HG03064 (cell line): ENCODE measurements around the gene ATP5F1D.

ENCODE experiments used
- ATAC-seq: cut with Tn5 transposase; IDR thresholded peaks from one replicate; pipeline ENCODE4 v1.9.1; 2021; ENCODE audit warnings: low read depth; ENCODE audit not compliant: unreplicated experiment

ATP5F1D gene

GRCh38 chr19:1278713-1279660 is 37.4 kb downstream of the ATP5F1D start:
- no peak for ATAC-seq

DNA sequence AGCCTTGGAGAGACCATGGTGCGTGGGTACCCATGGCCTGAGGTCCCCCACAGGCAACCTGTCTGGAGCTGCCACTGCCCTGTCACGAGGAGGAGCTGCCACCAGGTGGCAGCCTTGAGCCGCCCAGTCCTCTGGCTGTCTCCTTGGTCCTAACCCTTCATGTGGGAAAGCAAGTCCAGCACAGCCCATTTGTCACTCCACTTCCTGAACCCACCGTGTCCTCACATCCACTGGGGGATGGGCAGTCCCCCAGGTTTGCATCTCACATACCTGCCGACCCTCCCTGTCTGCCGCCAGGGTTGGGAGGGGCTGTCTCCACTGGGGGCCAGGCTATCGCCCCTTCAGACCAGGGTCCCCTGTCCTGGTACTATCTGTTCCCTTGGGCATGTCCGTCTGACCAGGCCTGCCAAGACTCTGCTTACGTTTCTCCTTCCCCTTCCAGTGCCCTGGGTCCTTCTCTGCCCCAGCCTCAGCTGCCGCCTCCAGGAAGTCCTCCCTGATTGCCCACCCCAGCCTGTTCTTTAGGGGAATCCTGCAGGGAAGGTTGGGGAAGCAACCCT is 38.3 kb downstream of the ATP5F1D start:
- no peak for ATAC-seq

- ATAC-seq, result no peak
Measured at GRCh38 chr19:1280636-1281568, 39.4 kb downstream of the ATP5F1D start.

DNA sequence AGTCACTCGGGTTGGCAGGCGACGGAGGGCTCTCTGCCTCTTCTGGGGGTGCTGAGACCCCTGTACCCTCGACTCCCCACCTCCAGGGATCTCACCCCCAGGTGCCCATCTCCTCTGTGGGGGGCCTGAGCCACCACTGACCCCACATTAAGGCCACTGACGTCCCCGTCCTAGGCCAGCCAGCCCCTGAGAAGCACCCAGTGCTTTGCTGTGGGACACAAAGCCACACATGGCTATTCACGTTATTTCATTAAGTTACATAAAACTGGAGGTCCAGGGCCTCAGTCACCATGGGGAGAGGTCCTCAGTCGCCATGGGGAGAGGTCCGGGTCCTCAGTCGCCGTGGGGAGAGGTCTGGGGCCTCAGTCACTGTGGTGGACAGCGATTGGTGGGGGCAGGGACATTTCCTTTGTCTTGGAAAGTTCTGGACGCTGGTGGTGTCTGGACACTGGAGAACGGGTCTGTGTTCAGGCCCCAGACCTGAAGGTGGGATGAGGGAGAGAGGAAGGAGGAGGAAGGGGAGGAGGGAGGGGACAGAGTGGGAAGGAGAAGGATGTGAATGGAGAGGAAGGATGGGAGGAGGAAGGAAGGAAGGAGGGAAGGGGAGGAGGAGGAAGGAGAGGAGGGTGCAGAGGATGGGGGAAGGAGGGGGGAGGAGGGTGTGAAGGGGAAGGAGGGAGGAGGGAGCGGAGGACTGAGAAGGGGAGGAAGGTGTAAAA is 40.2 kb downstream of the ATP5F1D start:
- no peak for ATAC-seq

GRCh38 chr19:1282588-1283206 is 41.1 kb downstream of the ATP5F1D start:
- ATAC-seq, result no peak

DNA sequence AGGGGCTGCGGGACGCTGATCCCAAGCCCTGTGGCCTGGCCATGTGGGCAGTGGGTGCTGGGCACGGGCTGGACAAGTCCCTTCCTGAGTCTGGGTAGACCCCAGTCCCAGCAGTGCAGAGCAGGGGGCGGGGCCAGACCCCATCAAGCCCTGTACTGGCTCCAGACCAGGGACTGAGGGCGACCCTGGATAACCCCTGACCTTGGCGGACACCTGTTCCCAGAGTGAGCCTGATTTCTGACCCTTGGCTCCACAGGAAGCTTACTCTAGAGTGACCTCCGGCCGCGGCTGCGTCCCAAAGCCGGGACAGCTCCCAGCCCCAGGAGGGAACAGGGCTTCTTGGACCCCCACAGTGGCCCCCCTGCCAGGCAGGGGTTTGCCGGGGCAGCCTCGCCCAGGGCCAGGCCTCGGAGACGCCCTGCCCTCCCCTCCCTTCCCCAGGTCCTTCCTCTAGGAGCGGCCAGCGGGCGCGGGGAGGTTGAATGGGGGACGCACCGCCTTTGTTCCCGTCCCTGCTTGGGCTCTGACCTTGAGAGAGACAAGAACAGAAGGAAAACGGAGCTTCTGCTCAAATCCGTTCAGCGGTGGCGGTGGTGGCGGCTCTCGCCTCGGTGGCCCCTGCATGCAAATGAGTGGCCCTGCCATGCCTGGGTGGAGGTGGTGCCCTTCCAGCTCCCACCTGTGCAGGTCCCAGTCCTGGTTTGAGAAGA is 41.8 kb downstream of the ATP5F1D start:
- no peak for ATAC-seq

DNA sequence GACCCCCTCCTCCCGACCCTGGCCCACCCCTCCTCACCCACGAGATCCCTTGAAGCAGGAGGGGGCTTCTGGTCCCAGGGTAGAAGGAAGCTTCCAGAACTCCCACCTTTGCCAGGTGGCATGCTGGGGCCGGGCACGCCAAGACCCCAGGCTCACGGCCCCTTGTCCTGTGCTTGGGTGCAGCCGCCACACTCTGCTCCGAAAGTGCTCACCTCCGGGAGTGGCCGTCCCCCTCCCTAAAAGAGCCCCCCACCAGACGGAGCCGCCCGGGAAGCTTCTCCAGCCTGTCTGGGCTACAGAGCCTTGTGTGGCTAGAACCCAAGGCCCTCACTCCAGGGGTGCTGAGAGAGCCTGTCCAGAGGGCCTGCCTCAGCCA is 42.4 kb downstream of the ATP5F1D start:
- ATAC-seq, result no peak

DNA sequence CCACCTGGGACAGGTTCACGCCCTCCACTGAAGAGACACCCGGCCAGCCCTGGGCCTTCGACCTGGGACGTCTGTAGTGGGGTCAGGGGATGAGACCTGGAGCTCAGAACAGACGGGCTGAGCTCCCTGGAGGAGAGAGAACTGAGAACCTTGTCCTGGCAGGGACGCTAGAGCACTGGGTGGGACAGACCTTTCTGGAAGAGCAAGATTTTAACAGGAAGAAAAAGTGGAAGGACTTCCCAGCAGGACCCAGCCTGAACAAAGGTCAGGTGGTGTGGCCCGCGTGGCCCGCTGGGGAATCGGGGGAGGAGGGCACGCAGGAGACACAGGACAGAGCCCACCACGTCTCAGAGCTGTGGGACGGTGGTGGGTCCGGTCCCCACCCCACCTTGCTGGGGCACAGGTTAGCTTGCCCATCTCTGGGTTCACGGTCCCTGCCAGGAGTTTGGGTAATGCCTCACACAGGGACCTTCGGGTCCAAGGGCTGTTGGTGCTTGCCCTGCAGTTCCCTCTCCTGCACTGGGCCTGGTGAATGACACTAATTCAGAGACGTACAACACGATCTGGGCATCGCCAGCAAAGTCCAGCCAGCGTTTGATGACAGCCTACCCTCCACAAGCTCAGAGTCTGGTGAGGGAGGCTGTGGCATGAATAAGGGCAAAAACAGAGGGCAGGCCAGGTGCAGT is 42.9 kb downstream of the ATP5F1D start:
- ATAC-seq, result no peak

DNA sequence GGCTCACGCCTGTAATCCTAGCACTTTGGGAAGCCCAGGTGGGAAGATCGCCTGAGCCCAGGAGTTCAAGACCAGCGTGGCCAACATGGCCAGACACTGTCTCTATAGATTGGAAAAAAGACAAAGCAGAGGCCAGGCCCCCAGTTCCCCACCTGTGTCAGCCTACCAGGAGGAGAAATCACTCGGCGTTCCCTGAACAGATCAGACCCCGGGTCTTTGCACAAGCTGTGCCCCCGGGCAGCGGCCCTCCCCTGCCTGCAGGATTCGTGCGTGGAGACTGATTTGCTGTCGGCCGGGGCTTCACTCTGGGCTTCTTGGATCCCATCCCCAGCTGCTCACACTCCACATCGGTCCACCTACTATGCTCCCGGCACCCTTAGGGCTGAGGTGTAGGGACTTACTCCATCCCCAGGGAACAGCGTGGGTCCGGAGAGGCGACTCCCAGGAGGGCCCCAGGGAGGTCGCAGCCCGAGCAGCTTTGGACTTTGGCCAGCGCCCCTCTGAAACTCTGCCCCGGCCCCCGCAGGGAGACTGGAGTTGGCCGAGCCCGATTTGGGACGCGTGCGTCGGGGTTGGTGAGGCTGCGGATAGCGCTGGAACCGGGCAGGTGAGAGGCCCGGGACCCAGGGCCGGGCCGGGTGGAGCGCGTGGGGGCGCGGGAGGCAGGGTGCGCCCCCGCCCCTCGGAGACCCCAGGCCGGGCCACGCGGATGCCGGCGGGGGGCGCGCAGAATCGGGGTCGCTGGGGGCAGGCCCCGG is 43.6 kb downstream of the ATP5F1D start:
- no peak for ATAC-seq

DNA sequence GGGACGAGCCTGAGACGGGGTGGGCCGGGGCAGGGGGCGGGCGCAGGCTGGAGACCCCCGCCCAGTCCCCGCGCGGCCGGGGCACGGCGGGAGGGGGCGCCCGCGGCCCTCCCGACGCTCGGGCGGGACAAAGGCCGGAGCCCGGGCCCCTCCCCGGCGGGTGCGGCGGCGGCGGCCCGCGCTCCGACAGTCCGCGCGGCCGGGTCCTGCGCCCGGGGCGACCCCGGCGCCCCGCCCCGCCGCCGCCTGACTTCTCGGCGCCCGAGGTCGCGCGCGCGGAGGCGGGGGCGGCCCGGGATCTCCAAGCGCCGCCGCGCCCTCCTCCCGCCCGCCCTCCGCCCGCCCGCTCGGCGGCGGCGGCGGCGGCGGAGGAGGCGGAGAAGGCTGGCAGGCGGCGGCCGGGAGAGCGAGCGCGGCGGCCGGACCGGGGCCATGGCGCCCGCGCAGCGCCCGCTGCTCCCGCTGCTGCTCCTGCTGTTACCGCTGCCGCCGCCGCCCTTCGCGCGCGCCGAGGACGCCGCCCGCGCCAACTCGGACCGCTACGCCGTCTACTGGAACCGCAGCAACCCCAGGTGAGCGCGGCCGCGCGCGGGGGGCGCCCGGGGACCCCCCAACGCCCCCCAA is 44.3 kb downstream of the ATP5F1D start, which contains the start of gene EFNA2:
EFNA2 (plus strand) TSS at position 137 of the 624 bp plus-strand sequence; CDS start at position 433, 296 bp downstream.
- no peak for ATAC-seq

- ATAC-seq, result no peak
Measured at GRCh38 chr19:1286487-1287353, 45.2 kb downstream of the ATP5F1D start.

DNA sequence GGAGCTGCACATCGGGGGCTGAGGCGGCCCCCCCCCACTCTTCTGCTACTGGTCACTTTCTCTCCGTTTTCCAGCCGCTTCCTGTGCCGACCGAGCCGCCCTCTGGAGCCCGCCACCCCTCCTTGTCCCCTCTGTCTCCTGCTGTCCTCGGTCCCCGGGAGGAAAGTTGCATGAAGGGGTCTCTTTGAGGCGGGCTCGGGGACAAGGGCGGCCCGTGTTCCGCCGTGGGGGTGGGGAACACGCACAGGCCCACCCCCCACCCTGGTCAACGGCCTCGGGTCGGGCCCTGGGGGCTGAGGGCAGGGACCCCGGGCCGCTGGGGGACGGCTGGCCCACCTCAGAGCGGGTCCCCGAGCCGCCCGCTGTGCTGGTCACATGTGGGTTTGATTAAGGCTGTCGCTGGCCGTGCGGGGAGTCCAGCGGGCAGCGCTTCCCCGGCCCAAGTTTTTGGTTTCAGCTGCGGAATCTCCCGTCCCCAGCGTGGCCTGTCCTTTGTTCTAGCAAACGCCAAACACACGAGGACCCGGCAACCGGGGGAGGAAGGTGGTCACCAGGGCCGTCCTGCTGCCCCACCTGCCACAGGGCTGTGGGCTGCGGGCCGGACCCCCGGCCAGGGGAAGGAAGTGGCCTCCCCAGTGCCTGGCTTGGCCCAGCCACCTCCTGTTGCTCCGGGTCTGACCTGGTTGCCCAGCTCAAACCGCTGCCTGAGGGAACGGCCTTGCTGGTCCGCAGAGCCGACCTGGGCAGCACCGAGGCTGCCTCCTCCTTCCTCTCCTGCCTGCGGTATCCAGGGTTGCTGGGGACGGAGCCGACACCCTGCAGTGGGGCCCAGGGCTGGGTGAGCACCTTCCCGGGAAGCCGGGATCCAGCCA is 46.0 kb downstream of the ATP5F1D start:
- ATAC-seq, result no peak

DNA sequence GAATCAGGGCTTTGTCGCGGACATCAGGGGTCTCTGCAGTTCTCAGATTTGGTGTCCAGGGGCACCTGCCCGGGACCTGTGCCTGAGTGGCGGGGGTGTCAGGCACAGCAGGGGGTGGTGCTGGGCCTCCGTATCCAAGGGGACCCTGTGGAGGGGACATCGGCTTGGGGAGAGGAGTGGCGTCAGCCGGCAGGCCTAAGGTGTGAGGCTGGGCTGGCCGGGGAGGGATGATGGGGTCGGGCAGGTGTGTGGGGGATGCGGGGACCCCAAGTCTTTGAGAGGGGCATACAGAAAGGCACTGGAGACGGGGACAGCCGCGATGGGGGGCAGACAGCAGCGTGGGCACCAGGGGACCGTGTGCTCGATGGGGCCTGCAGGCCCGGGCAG is 46.7 kb downstream of the ATP5F1D start:
- no peak for ATAC-seq

GRCh38 chr19:1288833-1289685 is 47.5 kb downstream of the ATP5F1D start:
- no peak for ATAC-seq

- no peak for ATAC-seq
Measured at GRCh38 chr19:1289686-1290025, 48.1 kb downstream of the ATP5F1D start.
